NOMO-1 treated with dmso at 0.1 percent for 144 hours (cell line): ENCODE measurements around the gene LPIN1.
A peak's percentile ranks its signal among the peaks of the same experiment; 100 is the strongest.

ENCODE experiments used
- DNase-seq: peaks from one replicate; lab custom pipeline; 2025; ENCODE audit not compliant: unreplicated experiment; lab: John Stamatoyannopoulos, UW

Gene LPIN1

DNA sequence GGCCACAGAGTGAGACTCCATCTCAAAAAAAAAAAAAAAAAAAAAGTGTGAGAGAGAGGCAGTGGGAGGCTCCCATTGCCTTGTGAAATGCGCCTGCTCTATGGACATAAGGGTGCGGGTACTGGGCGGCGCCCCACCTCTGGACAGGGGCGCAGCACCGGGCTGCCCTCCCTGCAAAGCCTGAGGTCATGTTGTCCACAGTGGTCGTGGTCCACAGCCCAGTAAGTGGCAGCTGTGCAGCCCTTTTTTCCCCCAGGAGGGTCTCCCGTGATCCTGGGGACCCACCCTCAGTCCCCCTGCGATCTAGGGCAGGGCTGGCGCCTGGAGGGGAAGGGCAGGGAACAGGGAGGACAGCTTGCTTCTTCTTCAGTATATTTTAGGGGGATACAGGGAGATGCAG lies 37.8 kb downstream of the LPIN1 start:
- DNase-seq = no peak

DNA sequence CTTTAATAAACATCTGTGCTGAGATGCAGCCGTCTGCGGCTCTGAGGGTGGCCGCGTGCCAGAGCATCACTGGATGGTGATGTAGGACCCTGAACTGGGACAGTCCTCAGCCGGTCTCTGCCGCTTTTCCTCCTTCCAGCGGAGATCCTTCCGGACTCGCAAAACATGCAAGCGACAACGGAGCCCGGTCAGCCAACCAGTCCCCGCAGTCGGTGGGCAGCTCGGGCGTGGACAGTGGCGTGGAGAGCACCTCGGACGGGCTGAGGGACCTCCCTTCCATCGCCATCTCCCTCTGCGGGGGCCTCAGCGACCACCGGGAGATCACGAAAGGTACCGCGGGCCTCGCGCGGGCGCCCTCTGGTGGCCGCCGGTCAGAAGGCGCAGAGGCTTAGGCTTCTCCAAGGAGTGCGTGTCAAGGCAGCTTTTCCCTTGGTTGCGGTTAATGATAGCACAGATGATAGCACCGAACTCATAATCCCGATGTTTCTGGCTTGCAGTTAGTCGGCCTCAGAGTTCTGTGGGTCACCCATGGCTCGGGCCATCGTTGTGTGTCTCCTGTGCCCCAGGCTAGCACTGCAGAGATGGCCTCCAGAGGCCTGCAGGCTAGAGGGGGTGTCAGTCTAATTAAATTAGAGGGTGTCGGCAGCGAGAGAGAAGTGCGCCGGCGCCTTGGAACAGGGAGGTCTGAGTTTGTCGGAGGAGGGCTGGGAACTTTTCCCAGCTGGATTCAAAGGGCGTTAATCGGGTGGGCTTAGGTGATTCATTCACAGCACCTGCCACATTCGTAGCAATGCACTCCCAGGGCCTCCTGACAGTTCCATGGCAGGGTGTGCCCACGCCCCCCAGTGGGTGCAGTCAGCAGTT lies 38.5 kb downstream of the LPIN1 start:
- no peak for DNase-seq

DNA sequence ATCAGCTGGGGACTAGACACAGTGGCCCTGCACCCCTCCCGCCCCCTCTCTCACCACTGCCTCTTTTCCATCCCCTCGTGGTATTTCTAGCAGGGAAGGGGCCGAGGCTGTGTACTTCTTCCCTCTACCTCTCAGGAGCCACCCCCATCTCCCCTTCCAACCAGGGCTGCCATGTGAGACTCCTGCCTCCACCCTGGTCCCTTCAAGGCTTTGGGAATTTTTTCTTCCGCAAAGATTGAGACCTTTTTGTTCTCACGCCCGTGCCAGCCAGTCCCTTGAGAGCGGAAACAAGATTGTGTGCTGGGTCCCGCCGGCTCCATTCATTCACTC lies 39.1 kb downstream of the LPIN1 start:
- DNase-seq = no peak

DNA sequence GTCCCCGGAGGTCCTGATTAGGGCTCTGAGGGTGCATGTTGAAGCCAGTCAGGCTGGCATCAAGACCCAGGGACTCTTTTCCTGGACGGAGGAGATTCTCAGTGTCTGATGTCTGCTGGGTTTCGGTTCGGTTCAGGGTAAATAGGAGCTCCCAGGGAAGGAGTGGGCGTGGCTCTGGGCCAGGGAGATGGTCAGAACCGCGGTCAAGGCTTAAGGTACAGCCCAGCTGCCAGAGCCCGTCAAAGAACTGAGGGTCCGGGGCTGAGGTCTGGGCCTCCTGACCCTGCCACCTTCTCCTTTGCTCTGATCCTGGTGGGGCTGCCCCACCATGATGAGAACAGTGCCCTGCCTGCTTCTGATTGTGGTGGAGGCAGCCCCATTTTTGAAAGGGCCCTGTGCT lies 39.8 kb downstream of the LPIN1 start:
- no peak for DNase-seq

DNA sequence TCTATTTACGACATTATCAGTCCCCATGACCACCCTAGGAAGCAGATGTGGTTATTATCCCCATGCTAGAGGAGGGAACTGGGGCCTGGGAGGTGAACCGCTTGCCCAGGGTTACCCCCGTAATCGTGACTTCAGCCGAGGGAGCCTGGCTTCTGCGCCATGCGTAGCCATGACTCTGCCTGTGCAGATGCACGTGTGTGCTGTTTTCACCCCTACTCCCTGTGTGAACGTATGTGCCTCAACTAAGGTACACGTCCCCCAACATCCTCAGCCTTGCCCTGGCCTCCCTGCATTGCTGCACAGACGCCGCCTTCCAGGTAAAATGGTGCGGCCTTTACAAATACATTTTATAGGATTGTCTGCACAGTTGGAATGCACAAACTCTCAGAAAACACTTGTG lies 40.2 kb downstream of the LPIN1 start:
- DNase-seq = no peak

DNA sequence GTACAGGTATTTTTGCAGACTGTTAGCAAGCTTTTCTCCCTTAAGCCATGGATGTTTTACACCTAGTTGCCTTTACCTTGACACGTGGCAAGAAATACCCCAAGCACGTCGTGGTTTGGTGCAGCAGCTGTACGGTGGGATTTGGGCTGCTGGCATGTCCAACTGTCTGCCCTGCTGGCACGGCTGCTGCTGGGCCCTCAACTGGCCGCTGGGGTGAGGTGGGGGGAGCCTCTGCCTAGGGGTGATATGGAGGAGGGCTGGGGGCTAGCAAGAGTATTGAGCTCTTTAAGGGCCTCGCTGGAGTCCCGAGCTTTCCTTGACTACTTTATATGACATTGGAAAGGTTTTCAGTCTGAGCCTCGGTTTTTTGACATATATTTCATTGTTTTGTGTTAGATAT lies 41.6 kb downstream of the LPIN1 start:
- DNase-seq = no peak

DNA sequence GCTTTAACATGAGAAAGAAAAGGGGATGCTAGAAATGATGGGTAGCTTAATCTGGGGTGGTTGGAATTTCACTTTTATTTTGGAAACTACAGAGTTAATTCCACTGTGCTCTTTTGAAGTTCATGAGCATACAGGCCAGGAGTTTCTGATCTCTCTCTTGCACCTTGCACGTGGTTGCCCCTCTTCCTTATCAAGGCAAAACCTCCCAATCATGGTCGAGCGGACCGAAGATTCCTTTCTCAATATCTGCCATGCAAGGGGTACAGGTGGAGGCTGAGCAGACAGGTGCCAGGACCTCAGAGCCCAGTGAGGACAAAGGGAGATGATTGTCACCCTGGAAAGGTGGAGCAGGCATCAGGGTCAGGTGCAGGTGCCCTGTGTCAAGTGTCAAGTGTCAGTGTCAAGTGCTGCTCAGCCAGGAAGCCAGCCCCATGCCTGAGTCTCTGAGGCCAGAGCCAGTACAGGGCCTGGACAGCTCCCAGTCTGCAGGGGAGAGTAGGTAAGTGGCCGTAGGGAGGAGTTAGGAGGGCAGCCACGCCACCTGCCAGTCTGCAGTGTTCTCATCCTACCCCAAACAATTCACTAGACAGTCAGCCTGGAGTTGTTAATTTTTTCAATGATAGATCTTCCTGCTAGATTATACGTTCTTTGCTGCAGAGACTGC lies 42.2 kb downstream of the LPIN1 start:
- no peak for DNase-seq

DNA sequence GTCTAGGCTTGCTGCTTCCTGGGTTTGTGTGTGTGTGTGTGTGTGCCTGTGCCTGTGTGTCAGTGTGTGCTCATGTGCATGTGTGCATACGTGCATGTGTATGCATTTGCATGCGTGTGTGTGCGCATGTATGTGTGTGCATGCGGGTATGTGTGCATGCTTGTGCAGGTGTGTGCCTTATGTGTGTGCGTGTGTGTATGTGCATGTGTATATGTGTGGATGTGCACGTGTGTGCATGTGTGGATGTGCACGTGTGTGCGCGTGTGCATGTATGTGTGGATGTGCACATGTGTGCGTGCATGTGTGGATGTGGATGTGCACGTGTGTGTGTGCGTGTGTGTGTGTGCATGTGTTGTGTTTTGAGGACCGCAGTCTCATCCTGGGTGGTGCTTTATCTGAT lies 42.8 kb downstream of the LPIN1 start:
- DNase-seq = no peak

DNA sequence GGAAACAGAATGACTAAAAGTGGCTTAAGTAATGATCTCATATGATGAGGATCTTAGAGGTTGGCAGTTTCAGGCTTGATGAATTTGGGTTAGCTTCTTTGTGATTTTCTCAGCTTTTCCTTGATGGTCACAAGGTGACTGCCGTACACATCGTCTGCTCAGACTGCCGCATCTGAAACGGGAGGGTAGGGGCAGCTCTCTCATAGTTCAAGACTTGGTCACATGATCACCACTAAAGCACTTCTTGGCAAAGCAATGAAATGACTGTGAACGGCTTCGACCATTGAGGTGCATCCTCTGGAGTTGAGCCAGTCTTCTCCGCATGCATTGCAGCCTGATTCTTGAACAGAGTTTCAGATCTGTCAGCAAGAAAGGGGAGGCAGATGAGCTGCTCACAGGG lies 43.8 kb downstream of the LPIN1 start:
- no peak for DNase-seq

DNA sequence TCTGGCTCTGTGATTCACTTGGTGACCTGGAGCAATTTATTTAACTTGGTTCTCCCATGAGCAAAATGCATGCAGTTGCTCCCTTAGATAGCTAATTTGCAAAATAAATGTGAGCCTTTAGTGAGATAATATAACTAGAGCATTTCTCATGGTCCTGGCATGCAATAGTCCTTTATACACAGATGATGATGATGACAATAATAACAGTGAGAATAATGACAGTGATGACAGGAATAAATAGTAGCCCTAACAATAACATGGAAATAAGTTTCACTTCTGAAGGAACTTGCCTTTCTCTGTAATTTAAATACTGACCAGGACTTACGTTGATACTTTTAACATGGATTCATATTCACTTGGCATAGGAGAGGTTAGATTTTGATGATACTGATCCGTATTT lies 49.2 kb downstream of the LPIN1 start:
- no peak for DNase-seq

DNA sequence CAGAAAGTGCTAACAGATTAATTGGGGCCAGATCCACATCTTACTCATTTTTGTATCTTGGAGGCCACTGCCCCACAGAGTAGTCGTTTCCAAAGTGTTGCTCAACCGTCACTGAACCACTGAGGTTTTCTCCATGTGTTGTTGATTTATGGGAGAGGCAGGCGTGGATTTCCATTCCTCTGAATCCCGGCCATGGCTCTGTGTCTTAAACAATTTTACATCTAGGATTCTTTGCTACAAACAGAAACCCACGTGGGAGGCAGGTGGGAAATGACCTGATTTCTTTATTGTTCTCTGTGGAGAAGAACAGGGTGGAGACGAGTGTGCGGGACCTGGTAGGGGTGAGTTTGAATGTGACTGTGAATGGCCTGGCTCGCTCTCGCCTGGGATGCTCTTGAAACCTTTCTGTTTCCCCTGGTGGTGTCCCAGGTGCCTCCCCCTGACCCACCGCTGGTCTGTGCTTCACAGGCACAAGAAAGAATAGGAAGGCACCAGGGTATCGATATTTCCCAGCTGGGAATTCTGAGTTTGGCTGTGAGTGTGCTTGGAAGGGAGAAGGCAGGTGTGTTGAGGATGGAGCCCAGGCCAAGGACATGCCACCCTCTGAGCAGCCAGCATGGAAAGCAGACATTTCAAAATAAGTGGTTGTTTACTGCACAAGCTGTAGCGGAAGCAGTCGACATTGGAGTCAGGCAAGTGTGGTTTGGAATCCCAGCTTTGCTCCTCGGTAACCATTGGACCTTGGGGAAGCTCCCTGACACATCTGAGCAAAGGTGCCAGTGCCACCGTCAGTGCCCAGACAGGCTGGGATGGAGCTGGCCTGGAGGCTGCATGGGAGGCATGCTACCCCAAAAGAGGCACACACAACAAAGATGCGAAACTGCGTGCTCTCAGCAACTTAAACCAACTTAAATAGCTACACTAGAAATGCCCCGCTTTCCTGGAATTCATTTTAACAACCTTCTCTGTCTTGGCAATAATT lies 50.0 kb downstream of the LPIN1 start:
- no peak for DNase-seq

DNA sequence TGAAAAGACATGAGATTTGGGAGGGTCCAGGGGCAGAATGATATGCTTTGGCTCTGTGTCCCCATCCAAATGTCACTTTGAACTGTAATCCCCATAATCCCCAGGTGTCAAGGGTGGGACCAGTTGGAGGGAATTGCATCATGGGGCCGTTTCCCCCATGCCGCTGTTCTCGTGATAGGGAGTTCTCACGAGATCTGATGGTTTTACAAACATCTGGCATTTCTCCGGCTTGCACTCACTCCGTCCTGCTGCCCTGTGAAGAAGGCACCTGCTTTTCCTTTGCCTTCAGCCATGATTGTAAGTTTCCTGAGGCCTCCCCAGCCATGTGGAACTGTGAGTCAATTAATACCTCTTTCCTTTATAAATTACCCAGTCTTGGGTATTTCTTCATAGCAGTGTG lies 51.4 kb downstream of the LPIN1 start:
- DNase-seq = no peak

DNA sequence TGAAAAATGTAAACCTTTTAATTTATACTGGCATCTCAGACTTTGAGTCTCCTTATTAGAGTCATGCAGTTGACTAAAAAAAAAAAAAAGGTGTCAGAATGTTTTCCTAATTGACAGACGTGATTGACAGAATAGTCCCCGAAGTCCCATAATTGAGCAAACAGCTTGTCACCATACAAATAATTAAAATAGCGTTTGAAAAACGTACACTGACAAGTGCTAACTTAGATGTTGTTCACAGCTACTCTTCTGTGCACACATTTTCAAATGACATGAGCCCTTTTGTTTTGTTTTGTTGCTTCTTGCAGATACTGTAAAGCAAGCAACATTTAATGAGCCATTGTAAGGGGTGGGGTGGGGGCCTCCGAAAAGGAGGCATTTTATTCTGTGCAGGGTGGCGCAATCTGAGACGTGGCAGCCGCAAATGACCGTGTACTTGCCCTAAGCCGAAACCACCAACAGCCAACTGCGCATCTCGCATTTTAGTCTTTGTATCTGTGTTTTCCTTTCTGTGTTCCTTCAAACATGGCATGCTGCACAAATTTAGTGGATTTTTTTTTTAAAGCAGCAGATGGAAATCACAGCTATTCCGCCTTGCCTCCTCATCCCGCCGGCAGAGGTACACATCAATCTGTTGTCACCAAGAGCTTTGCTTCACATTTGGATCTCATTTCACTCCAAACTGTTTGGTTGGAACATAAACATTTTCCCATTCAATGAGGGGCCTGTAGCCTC lies 52.4 kb downstream of the LPIN1 start:
- DNase-seq = peak; percentile 81

DNA sequence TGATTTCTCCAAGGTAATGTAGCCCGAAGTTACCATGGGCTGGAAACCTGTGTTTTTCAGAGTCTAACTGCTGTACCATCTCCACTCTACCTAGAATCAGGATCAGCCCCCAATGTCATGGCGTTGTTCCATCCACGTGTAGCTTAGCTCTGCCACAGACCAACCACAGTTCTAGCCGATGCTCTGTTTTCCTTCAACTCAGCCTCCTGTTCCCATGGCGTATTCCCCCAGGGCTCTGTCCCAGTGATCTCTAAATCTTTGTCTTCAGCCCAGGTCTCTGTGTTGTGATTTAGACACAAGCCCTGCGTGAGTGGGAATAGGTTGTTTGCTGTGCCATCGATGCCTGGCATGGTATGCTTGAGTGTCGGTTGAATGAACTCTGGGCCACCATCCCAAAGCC lies 53.4 kb downstream of the LPIN1 start:
- no peak for DNase-seq

DNA sequence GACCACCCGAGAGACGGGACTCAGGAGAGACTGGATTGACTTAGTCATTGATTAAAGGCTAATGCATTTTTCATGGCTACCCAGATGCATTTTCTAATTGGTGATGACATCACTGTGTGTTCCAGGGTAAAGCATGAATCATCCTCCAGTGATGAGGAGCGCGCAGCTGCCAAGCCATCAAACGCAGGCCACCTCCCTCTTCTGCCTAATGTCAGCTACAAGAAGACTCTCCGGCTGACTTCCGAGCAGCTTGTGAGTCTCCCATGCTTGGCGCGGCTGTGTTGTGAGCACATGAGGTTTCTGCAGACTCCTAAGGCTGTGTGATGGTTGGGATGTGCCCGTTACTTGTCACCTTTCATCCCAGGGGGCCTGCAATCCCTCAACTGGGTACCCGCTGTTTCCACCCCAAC lies 56.4 kb downstream of the LPIN1 start:
- no peak for DNase-seq

DNA sequence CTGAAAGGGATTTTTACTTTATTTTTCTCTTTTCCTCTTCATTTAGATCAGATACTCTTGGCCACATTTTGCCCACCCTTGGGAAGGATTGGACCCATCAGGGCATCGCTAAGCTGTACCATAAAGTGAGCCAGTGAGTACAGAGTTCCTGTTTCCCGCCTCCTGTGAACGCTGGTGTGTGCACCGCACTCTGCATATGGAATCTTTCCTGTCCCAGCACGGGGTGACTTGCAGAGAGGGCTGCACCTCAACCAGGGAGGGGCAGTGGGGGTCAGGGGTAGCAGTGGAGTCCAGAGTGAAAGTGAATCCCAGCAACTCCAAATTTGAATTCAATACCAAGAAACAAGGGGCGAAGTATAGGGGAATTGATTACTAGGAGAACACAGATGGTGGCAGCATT lies 58.6 kb downstream of the LPIN1 start:
- no peak for DNase-seq

DNA sequence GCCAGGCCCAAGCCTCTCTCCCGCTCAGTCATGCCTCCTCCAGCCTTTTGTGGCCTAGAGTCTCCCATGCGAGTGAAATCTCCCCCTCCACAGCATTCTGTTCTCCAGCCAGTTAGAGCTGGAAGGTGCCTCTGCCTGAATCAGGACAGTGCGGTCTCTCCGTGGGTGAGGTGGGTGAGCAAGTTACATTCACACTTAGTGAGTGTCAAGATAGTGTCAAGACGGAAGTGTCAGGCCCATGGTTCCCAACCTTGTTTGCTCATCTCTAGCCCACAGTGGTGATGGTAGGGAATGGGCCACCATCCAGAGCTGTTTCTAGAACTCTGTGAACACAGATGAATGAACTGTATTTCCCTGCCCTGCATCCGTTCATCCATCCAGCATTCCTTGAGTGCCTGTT lies 59.5 kb downstream of the LPIN1 start:
- DNase-seq = no peak

DNA sequence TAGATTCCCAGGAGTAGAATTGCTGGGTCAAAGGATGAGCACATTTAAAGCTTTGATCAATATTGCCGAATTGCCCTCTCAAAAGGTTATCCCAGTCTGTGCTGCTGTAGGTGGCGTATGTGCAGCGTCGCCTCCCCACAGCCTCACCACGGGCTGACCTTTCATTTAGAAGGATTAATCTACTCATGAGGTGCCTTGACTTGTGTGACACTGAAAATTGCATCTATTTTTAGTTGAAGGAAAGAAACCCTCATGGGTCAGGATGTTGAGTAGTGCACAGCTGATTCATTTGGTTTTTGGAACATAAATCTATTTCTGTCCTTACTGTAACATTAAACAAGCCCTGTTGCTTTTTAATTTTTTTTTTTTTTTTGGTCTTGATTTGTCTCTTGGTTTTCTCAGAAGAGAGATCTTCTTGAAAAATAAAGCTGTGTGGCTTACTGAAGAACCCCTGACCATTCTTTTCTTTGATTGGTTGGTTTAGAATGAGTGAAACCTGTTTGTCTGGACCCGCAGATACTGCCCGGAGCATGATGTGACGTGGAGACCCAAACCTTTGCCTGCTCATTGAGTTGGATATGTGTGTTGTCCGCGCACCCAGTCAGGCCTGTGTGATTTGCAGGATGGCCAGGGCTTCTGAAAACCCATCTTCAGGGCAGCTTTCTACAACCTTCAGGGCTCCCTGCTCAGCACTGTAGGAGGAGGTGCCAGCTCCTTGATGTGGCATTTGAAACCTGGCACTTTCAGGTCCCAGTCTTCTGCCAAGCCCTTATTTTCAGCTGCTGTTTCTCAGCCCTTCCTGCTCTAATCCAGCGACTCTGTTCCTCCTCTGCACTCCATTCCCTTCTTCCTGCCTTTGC lies 61.0 kb downstream of the LPIN1 start:
- no peak for DNase-seq

DNA sequence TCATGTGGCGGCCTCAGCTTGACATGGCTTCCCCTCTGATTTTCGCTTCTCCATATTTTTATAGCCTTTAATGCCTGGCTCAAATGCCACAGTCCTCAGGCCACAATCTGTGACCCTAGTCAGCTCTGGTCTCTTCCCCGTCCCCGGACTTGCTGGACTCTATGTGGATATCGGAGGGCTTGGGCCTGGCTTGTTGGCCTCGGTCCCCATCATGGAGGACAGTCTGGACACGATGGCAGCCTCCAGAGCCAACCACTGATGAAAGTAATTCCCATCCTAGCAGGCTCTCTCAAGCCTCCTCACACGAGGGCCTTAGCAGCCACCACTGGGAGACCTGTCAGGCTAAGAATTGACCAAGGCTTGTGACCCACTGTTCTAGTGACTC lies 61.6 kb downstream of the LPIN1 start:
- DNase-seq = no peak

DNA sequence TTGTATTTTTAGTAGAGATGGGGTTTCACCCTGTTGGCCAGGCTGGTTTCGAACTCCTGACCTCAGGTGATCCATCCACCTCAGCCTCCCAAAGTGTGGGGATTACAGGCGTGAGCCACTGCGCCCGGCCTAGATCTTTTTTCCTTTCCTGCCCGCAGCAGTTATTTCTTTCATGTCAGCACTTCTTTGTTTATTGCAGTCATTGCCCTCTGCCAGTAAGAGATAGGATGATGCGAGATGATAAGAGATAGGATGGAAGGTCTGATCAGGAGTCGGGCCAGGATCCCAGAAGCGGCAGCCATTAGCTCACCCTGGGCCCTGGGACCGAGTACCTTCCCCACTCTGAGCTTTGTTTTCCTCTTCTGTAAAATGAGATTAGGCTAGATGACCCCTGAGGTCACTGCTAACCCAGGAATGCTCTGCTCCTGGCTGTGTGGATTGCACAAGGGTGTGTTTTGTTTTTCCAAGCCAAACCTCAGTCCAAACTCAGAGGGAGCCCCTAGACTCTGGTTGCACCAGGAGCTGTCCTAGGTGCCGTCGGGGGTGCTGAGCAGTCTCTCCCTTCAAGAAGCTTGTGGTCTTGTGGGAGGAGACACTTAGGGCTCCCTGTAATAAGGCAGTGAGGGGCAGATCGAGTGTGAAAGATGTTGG lies 63.3 kb downstream of the LPIN1 start:
- DNase-seq = no peak
